ENCODE data around the gene GALM.

GALM gene

GRCh38 chr2:38620282-38620977 is 45.5 kb upstream of the GALM start:
- Histone ChIP-seq H3K36me3 (ENCODE audit: insufficient read depth, low read length) (no peaks in the 10 kb centered on the region), H3K9ac (ENCODE audit: low read length) (no peak overlapping the region), H3K4me3 (ENCODE audit: low read depth, low read length, poor library complexity, severe bottlenecking) (no peak overlapping the region), H2AFZ (ENCODE audit: low read length) (no peak overlapping the region), H3K4me1 (ENCODE audit: insufficient read depth, low read length, severe bottlenecking) (peaks cover 10% of the 10 kb centered on the region), H3F3A (ENCODE audit: insufficient read depth, low read length) (no peaks in the 10 kb centered on the region), H3K27ac (ENCODE audit: low read depth, low read length, poor library complexity, severe bottlenecking) (no peak overlapping the region), H3K27me3 (ENCODE audit: insufficient read depth, low read length) (0 out of 2 replicates have a peak, but pooled peaks cover 4% of the 10 kb centered on the region), H3K4me2 (ENCODE audit: low read length) (no peak overlapping the region), H3K9me2 (ENCODE audit: low read depth, low read length) (no peaks in the 10 kb centered on the region), H3K79me2 (ENCODE audit: insufficient read depth, low read length) (no peaks in the 10 kb centered on the region), H3K9me3 (ENCODE audit: low read length) (no peaks in the 10 kb centered on the region), H4K20me1 (ENCODE audit: insufficient read depth, low read length) (no peaks in the 10 kb centered on the region)
- no peak for TF ChIP-seq CTCF (IDR thresholded peaks at IDR 0.05; ENCODE audit: low read length)
- TF ChIP-seq EZH2 (IDR thresholded peaks at IDR 0.05; ENCODE audit: borderline replicate concordance, low read length): no peak

- H3K79me2 ChIP-seq (ENCODE audit: insufficient read depth, low read length): no peaks in the 10 kb centered on the region
- no peaks in the 10 kb centered on the region for H3F3A ChIP-seq (ENCODE audit: insufficient read depth, low read length)
- no peaks in the 10 kb centered on the region for H3K36me3 ChIP-seq (ENCODE audit: insufficient read depth, low read length)
- 0 out of 2 replicates have a peak, but pooled peaks cover 4% of the 10 kb centered on the region for H3K27me3 ChIP-seq (ENCODE audit: insufficient read depth, low read length)
- H3K9me2 ChIP-seq (ENCODE audit: low read depth, low read length): no peaks in the 10 kb centered on the region
- TF ChIP-seq EZH2 (IDR thresholded peaks at IDR 0.05; ENCODE audit: borderline replicate concordance, low read length) (no peak), CTCF (IDR thresholded peaks at IDR 0.05; ENCODE audit: low read length) (no peak)
- H3K4me1 ChIP-seq (ENCODE audit: insufficient read depth, low read length, severe bottlenecking): peaks cover 10% of the 10 kb centered on the region
- H3K9me3 ChIP-seq (ENCODE audit: low read length): no peaks in the 10 kb centered on the region
- H3K27ac ChIP-seq (ENCODE audit: low read depth, low read length, poor library complexity, severe bottlenecking): no peak overlapping the region
- no peak overlapping the region for H3K9ac ChIP-seq (ENCODE audit: low read length)
- H4K20me1 ChIP-seq (ENCODE audit: insufficient read depth, low read length): no peaks in the 10 kb centered on the region
- H3K4me2 ChIP-seq (ENCODE audit: low read length): no peak overlapping the region
- no peak overlapping the region for H3K4me3 ChIP-seq (ENCODE audit: low read depth, low read length, poor library complexity, severe bottlenecking)
- no peak overlapping the region for H2AFZ ChIP-seq (ENCODE audit: low read length)
These were observed 44.9 kb upstream of the GALM start for GRCh38 chr2:38621018-38621417.

GRCh38 chr2:38622210-38622609 is 43.7 kb upstream of the GALM start:
- no peak overlapping the region for H3K27ac ChIP-seq (ENCODE audit: low read depth, low read length, poor library complexity, severe bottlenecking)
- H3K9ac ChIP-seq (ENCODE audit: low read length): no peak overlapping the region
- H3K4me1 ChIP-seq (ENCODE audit: insufficient read depth, low read length, severe bottlenecking): peaks cover 10% of the 10 kb centered on the region
- H3F3A ChIP-seq (ENCODE audit: insufficient read depth, low read length): no peaks in the 10 kb centered on the region
- TF ChIP-seq CTCF (IDR thresholded peaks at IDR 0.05; ENCODE audit: low read length): no peak
- no peak for TF ChIP-seq EZH2 (IDR thresholded peaks at IDR 0.05; ENCODE audit: borderline replicate concordance, low read length)
- H3K4me2 ChIP-seq (ENCODE audit: low read length): no peak overlapping the region
- H3K27me3 ChIP-seq (ENCODE audit: insufficient read depth, low read length): 0 out of 2 replicates have a peak, but pooled peaks cover 3% of the 10 kb centered on the region
- no peaks in the 10 kb centered on the region for H4K20me1 ChIP-seq (ENCODE audit: insufficient read depth, low read length)
- no peak overlapping the region for H2AFZ ChIP-seq (ENCODE audit: low read length)
- no peaks in the 10 kb centered on the region for H3K9me2 ChIP-seq (ENCODE audit: low read depth, low read length)
- no peaks in the 10 kb centered on the region for H3K9me3 ChIP-seq (ENCODE audit: low read length)
- H3K79me2 ChIP-seq (ENCODE audit: insufficient read depth, low read length): no peaks in the 10 kb centered on the region
- no peak overlapping the region for H3K4me3 ChIP-seq (ENCODE audit: low read depth, low read length, poor library complexity, severe bottlenecking)
- H3K36me3 ChIP-seq (ENCODE audit: insufficient read depth, low read length): no peaks in the 10 kb centered on the region
